Stimulated activated CD8-positive, alpha-beta memory T cell treated with anti-CD3 and anti-CD28 coated beads, Interleukin-2, amount 100 ng/mL, for 48 hours (primary cell): ENCODE results near the gene PEX14.

Source experiments
- DNase-seq, 2 donors: peaks; one replicate each; pipeline ENCODE4 v3.0.0-alpha.2; 2020; ENCODE audit warnings: low read depth in 2 of 2

The PEX14 gene

DNA sequence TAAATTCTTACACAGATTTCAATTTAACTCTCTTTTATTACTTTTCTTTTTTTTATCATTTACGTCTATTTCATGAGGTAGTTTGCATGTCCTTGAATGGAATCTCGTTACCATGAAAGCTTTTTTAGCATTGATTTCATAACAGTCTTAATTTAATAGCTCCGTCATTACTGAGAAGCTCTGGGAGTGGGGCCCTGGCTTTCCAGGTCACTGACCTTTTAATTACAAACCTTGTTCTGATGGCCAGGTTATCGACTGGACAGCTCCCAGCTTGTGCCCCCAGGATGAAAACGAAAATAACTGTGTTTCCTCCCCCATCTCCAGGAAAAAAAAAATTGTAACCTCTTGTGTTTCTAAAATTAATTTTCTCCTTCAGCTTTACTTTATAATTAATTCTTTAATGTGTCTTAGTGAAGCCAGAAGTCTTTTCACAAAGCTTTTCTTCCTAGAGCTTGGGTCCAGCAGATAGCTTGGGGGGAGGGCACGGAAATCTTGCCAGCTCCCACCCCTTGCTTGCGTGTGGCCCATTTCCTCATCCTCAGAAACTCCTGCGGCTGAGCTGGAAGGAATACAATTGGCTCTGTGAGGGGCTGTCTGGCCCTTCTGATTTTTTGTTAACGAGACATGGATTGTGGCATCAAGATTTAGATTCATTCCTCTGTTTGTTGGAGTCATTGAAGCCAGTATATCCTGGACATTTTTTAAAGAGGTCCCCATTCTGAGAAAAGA lies 65.7 kb downstream of the PEX14 start:
- DNase-seq = no peak

DNA sequence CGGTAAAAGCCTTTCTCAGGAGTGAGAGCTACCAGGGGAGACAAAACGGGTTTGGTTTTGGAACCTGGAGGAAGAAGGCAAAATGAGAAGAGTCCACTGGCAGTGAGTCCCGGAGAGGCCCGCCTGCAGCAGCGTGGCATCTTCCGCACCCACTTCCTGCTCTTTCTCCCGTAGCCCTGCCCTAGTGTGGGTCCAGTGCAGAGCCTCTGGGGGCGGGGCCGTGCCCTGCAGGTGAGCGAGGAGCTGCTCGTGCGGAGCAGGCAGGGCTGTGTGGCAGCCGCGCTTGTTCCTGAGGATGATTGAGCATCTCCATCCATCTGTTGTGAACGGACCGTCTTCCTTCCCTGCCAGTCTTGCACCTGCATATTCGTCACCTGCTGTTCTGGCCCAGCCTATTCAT lies 66.5 kb downstream of the PEX14 start:
- no peak for DNase-seq

DNA sequence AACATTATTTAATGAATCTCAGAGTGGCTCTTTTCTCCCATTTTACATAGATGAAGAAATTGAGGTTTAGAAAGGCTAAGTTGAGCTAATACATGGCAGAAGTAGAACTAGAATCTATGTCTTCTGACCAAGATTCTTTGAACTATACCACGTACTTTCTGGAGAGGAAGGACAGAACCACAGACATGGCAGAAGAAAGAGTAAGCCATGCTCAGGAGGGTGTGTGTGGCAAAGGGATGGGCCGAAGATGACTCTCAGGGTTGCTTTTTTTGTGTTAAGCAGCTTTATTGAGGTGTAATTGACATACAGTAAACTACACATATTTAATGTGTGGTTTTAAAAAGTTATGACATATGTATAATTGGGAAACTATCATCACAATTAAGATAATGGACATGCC lies 69.5 kb downstream of the PEX14 start:
- DNase-seq = no peak

DNA sequence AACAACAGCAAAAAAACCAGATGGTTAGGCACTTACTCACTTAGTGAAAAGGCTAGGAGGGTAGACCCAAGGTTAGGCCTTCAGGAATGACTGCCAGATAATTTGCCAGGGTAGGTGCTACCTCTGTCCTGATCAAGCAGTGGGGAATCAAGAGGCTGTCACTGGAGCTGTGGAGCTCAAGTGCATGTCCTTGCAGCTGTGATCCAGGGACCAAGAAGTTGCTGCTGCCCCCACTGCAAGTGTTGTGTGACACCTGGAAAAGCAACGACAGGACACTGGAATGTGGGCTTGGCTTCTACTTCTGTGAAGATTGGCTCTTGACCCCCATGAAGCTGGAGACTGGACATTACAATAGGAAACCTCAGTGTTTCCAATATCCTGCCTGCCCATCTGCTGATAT lies 72.1 kb downstream of the PEX14 start:
- DNase-seq = no peak

DNA sequence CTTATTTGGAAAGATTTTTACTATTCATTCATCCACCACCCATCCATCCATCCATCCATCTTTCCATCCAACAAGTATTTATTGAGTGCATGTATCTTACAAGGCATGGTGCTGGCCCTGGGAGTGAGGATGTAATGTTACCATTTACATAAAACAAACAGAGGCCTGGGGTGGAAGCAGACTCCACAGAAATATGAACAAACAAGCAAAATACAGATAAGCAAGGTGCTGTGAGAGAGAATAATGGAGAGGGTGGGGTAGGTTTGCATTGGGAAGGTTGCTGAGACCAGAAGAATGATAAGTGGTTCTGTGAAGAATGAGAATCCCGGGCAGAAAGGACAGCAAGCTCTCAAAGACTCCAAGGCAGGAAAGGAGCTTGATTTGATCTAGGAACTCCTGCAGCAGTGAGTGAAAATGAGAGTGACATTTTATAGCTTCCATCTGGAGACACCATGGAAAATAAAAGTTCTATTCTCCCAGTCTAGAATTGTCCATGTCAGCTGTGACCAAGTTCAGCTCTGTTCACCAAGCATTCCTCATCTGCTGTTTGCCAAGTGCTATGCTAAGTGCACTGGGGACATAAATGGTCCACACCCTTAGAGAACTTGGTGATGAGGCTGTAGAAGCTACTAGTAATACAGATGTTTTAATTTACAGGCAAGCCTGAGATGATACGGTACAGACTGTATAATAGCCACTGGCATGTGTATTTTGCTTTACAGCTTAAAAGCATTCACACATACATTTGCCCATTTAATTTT lies 75.3 kb downstream of the PEX14 start:
- DNase-seq = no peak

DNA sequence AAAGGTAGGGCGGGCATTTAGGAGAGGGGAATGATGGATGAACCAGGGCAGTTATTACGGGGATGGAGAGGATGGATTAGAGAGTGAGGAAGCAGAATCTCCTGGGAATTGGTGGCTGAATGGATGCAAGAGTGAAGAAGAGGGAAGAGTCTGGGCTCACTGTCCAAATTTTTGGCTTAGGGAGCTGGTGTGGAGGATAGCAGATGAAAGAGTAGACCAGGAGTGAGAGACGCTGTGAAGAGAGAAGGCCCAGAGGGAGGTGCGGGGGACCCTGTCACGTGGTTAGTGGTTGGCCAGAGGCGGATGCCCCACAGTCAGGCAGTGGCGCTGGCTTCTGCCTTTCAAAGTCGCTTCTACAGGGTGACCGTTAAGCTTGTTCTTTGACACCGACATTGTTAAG lies 78.4 kb downstream of the PEX14 start:
- no peak for DNase-seq

DNA sequence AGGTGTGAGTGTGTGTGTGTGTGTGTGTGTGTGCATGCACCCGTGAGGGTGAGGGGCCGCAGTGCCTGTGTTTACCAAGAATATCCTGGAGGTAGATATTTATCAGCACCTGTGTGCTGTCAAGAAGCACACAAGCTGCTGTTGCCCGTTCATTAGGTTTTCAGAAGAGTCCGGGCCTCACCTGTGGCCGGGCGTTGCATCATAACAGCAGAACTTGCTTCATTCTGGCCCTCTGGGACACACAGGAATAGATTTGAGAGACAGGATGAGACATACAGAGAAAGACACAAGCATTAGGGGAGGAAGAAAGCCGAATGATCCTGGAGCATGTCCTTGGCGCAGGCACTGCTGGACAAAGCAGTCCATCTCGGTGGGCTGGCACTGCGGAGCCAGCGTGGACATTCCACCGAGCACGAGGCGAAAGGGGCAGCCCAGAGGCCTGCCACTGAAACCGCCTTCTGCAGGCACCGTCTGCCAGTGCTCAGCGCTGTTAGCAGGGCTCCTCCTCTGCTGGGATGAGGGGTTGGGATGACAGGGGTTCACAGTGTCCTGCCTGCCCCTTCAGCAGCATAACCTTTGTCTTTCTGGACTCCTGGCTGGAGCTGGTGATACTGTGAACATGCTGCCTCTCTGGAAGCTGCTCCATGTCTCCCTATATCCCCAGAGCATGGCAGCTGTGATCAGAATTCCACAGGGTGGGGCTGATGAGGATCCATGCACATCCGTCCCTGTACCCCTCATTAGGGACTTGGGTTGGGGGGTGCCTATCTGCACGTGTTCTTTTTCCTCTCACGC lies 81.1 kb downstream of the PEX14 start:
- DNase-seq = no peak

DNA sequence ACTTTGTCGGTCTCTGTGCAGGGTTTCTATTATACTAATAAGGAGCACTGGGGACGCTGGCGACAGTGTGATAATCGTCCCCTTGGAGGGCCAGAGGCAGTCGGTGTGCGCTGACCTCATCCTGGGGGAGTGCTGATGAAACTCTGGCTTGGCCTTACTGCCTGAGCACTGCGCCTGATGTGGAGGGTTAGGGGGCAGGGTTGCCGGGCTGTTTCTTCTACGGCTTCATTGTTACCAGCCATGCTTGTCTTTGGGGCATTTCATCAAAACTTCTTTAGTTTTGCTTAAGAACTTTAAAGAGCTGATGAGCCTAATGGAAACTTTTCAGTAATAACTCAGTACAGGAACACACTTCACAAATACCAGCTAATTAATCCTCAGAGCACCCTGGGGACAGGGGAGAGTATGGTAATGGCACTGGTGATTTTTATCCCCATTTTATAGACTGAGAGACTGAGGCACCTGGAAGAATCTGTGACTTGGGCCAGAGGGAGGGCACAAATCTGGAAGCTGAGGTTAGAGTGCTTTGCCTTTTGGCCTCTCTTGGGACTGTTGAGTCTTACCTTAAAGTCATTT lies 81.8 kb downstream of the PEX14 start:
- DNase-seq = no peak

DNA sequence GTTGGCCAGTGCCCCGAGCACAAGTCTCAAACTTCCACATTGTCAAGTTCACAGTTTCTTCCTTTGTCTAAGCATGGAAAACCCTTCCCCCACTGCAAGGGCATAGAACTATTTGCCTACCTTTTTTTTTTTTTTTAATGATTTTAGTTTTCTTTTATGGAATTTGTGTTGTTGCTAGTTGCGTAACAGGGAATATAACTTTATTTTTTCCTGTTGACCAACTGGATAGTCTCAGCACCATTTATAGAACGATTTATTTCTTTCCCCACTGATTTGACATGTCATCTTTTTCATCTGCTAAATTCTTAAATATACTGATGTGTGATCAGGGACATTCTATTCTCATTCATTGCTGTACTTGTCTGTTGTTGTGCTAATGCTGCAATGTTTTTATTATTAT lies 83.0 kb downstream of the PEX14 start:
- DNase-seq = no peak

DNA sequence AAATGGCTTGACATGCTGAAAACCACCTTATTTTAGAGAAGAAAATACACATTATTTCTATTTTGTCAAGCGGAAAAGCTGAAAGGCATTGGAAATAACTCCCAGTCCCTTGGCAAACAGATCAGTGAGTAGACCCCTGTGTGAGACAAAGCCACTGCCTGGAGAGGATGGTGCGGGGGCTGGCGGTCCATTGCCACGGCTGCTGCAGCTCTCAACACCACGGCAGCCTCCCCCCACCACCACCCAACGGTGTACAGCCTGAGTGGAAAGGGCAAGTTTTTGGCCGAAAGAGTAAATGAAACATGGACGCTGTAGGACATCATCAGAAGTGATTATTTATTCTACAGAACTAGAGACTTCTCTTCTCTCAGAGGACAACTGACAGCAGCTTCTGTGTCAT lies 84.6 kb downstream of the PEX14 start:
- no peak for DNase-seq

DNA sequence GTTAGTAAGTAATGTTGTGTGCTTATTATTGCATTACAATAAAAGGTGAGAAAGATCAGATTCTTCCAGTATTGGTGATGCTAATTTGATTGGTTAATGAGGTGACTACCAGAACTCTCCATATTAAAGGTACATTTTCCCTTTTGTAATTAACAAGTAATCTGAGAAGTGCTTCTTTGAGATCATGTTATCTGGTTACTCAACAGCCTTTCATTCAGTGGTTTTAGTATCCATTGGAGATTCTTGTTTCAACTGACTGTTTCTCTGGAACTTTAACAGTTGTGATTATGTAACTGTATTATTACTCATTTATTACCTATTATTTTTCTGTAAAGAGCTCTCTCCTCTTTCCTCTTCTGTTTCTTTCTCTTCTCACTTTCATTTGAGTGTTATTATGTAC lies 86.7 kb downstream of the PEX14 start:
- DNase-seq = no peak

DNA sequence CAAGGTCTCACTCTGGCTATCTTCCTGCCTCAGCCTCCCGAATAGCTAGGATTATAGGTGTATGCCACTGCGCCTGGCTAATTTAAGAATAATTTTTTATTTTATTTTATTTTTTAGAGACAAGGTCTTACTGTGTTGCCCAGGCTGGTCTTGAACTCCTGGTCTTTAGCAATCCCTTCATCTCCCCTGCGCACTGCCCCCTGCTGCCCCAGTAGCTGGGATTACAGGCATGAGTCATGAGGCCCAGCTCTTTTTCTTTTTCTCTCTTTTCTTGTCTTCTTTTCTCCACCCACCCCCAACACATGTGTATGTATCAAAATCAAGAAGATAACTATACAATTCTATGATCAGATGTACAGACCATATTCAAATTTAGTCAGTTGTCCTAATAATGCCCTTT lies 87.2 kb downstream of the PEX14 start:
- DNase-seq = no peak

DNA sequence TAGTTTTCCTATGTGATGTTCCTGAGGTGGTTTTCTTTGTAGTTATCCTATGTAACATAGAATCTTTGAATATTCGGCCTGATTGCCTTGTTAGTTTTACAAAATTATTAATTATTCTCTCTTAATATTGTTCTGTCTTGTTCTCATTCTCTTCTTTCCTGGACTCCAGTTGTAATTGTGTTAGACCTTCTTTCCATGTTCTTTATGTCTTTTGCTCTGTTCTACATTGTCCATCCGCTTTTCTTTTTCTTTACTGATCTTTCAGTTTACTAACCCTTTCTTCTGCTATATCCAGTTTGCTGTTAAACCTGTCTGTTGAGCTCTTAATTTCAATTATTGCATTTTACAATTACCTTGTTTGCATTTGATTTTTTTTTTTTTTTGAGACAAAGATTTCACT lies 89.3 kb downstream of the PEX14 start:
- DNase-seq = no peak

DNA sequence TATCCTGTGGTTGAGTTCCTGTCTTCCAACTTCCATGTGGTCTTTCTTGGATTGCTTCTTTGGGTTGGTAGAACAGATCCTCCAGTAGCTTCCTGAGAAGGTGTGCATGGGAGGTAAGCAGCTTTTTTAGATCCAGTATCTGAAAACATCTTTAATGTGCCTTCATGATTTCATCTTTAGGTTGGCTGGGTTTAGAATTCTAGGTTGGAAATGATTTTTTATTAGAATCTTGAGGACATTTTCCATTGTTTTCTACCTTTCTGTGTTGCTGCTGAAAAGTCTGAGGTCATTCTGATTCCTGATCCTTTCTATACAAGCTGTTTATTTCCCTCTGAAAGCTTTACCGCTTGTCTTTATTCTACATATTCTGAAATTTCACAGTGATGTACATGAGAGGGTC lies 94.8 kb downstream of the PEX14 start:
- no peak for DNase-seq

DNA sequence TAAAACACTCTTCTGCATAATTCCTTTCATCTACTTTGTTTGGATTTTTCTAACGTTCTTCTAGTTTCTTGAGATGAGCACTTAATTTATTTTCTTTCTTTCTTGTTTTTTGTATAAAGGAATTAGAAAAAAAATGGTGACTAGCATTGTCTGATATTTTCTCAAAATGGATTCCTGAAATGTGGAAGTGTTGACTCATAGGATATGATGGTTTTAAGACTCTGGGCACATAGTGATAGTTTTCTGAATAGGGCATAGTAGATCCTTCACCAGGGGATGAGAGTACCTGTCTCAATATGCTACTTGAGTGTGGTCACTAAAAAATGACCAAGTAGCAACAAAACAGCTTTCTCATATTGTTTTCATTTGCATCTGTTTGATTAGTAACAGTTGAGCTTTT lies 100.9 kb downstream of the PEX14 start:
- no peak for DNase-seq

DNA sequence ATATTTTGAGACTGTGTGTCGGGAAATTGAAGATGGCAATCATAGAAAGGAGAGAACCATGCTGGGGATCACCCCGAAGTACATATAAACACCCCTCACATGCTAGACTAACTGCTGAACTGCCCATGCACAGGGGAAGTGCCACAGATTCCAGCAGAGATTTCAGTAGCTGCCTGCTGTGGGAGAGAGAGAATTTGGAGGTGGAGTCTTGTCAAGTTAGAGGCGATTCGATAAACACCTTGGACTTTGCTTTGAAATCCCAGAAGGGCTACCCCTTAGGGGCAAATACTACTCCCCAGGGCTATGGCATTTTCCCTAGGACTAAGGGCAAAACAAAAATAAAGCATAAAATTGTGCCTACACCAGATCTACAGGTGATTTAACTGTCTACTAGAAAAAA lies 103.3 kb downstream of the PEX14 start:
- no peak for DNase-seq

DNA sequence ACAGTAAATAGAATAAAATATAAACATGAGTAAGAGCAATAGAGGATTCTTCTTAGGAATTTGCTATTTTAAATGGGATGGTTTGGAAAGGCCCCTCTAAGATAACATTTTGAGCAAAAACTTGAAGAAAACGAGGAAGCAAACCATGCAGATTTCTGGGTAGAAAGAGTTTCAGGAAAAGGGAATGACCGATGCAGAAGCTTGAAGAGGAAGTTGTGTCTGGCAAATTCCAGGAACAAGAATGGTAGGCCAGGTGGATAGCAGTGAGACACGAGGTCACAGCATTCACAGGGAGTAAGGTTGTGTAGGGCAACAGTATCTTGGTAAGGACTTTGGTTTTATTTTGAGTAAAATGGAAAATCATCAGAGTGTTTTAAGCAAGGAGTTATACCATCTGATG lies 108.9 kb downstream of the PEX14 start:
- DNase-seq = no peak

DNA sequence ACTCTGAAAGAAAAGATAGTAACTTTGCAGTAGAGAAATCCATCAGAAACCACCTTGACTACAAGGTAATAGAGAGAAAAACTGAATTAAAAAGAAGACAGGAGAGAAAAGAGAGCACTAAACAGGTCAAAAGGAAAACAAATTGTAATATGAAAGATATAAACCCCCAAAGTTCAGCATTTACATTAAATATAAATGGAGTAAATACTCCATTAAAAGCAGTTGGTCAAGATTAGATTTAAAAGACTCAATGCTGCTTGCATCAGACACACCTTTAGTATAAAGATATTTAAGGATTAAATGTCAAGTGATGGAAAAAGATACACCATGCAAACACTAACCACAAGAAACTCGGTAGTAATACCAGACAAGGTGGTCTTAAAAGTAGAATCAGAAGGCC lies 110.5 kb downstream of the PEX14 start:
- no peak for DNase-seq

DNA sequence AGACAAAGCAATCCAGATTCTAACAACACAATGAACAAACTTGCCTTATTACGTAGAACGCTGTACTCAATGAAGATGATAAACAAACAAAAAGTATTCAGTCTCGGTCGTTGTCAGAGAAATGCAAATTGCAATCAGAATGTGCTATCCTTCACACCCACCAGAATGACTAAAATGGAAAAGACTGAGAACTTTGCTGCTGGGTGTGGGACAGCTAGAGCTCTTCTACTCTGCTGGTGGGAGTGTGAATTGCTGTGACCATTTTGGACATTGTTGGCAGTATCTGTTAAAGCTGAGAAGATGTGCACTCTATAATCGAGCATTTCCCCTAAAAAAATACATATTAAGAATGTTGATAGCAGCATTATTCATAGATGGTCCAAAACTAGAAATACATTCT lies 111.4 kb downstream of the PEX14 start:
- no peak for DNase-seq

DNA sequence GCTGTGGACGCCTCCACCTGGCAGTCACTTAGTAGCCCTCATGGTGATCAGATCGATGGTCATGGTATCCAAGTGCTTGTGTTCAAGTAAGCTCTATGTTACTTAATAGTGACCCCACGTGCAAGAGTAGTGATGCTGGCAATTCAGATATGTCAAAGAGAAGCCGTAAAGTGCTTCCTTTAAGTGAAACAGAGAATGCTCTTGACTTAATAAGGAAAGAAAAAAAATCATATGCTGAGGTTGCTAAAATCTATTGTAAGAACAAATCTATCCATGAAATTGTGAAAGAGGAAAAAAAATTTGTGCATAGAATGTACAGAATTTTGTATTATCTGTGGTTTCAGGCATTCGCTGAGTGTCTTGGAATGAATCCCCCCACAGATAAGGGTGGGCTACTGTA lies 113.9 kb downstream of the PEX14 start:
- DNase-seq = no peak

DNA sequence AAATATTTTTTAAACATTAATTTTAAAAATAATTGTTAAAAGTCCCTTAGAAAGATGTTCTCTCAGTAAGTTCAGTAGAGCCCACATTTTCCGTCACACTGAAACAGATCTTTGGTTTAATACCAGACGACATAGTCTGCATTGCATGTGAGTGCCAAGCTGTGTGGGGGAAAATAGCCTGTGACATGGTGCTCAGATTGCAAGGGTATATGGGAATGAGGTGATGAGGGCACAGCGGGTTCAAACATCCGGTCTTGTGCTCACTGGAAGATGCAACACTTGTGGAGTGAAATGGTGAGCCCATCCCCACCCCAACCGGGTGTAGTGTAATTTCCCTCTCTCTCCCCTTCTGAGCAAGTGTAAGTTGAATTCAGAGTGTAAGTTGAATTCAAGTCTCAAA lies 114.3 kb downstream of the PEX14 start:
- no peak for DNase-seq

DNA sequence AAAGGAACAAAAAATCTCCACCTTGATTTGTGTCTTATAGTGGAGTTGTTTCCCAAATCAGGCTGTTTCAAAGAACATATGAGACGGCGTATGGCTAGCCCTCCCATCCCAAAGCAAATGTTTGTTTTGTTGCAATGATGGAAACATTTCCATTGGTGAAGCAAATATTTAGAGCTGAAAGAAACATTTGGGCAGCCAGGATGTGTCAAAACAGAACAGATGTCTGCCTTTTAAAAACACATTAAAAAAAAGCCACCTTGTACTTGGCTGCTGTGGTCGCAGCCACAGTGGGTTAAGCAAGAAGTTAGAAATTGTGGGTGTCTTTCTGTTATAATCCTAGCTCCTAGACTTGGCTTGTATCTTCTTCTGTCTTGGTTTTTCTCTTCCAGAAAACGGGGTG lies 116.3 kb downstream of the PEX14 start:
- DNase-seq = no peak

DNA sequence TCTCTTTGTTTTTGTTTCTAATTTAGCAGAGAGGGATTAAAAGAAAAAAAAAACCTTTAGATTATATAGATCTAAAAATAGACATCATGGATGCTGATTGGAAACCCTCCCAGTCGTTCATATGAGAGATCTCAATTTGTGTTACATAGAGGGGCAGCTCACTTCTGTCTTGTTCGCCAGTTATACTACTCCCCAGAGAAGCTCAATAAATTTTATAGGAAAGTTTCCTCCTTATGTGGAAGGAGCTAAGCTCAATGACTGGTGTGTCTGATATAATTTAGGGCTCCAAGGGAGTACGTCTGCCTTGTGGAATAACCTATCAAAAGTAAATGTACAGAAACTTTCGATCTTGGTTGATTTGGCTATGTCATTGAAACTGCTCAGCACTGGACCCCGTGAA lies 117.6 kb downstream of the PEX14 start:
- DNase-seq = no peak
